K562 (cell line): ENCODE results near the gene DUS3L. TPM values are rescaled to one million over a fixed set of nuclear protein-coding genes. Genes with fewer than 3 reads are reported as not detected.

Source experiments
- ATAC-seq: fragments of 200-7000 bp; cut with Tn5 transposase; 3 replicates; pipeline ENCODE4 v1.9.1; 2020; ENCODE audit warnings: moderate library complexity
- BruUV-seq: library from RNA; stranded (reverse); fragments of 400-500 nt; replicated peaks from 2 replicates; lab custom pipeline; 2021; lab: Mats Ljungman, UMichigan
- CTCF ChIA-PET: fragments of 300-600 bp; formaldehyde crosslinking; extraction: SDS; loops from one replicate; lab custom pipeline; 2021; ENCODE audit warnings: low intra/inter-chr PET ratio; lab: Yijun Ruan, JAX
- POLR2A ChIA-PET: fragments of 300-600, 350-650 bp; sonication (Branson Sonifier 250); formaldehyde crosslinking; extraction: SDS; loops from one replicate; lab custom pipeline; 2021; ENCODE audit warnings: antibody characterized with exemption, inconsistent platforms; lab: Yijun Ruan, JAX
- DNase-seq, 4 experiments: peaks; one replicate each; pipeline versions ENCODE4 v3.0.0 to v3.0.0-alpha.2; 2011 to 2018; ENCODE audit warnings: low spot score in 3 of 4, mixed read lengths in 3 of 4; ENCODE audit errors: extremely low read depth in 1 of 4
- FAIRE-seq: peaks from 2 replicates; lab custom pipeline; 2011; peaks lifted over from hg19 to GRCh38; lab: Jason Lieb, UNC
- H2AFZ ChIP-seq: 2 replicates; pipeline ENCODE4 v1.6.0; 2011; ENCODE audit warnings: low read depth, low read length, control low read depth, inconsistent platforms
- H3K27ac ChIP-seq: fragments of 200-600 bp; 3 replicates; pipeline ENCODE4 v1.8.0; 2011; ENCODE audit warnings: low read depth, mild to moderate bottlenecking, control low read depth, inconsistent platforms, low read length, moderate library complexity, mixed read lengths; ENCODE audit errors: extremely low read depth
- H3K27me3 ChIP-seq, 2 experiments: fragments of 300-600 bp in 1 of 2; 2 replicates in 1 of 2; 3 replicates in 1 of 2; pipeline versions ENCODE4 v1.6.0 to v1.8.0; 2011; ENCODE audit warnings: inconsistent platforms in 2 of 2, low read length in 2 of 2, mild to moderate bottlenecking in 1 of 2, mixed read lengths in 1 of 2, moderate library complexity in 1 of 2; ENCODE audit not compliant: control insufficient read depth in 2 of 2, insufficient read depth in 2 of 2
- H3K36me3 ChIP-seq: fragments of 300-600 bp; 3 replicates; pipeline ENCODE4 v1.8.0; 2011; ENCODE audit warnings: mild to moderate bottlenecking, low read length, inconsistent platforms; ENCODE audit not compliant: control insufficient read depth, insufficient read depth
- H3K4me1 ChIP-seq, 2 experiments: fragments of 200-600 bp in 1 of 2; replicated peaks in 1 of 2; 2 replicates in 1 of 2; 3 replicates in 1 of 2; pipeline versions ENCODE4 v1.5.1 to v1.8.0; 2011; ENCODE audit warnings: inconsistent platforms in 2 of 2, low read length in 2 of 2, mild to moderate bottlenecking in 1 of 2, mixed read lengths in 1 of 2, moderate library complexity in 1 of 2; ENCODE audit not compliant: control insufficient read depth in 2 of 2, insufficient read depth in 2 of 2
- H3K4me2 ChIP-seq: 2 replicates; pipeline ENCODE4 v1.6.1; 2011; ENCODE audit warnings: low read length, control low read depth, inconsistent platforms, mixed read lengths; ENCODE audit not compliant: insufficient read depth
- H3K4me3 ChIP-seq: fragments of 200-600 bp; sonication (generic), shearing (Covaris generic); 2 replicates; pipeline ENCODE4 v1.5.1; 2016; ENCODE audit warnings: control low read depth, inconsistent platforms
- H3K79me2 ChIP-seq: fragments of 200-600 bp; 3 replicates; pipeline ENCODE4 v1.8.0; 2011; ENCODE audit warnings: low read length, inconsistent platforms; ENCODE audit not compliant: control insufficient read depth, insufficient read depth
- H3K9ac ChIP-seq, 2 experiments: 2 replicates each; pipeline versions ENCODE4 v1.6.0 to v1.6.1; 2011; ENCODE audit warnings: low read depth in 2 of 2, low read length in 2 of 2, control low read depth in 1 of 2, inconsistent platforms in 1 of 2, mild to moderate bottlenecking in 1 of 2, mixed read lengths in 1 of 2; ENCODE audit not compliant: insufficient read depth in 1 of 2
- H3K9me1 ChIP-seq: one replicate; pipeline ENCODE4 v1.6.0; 2011; ENCODE audit warnings: inconsistent platforms, mild to moderate bottlenecking, low read length, moderate library complexity; ENCODE audit not compliant: control insufficient read depth, insufficient read depth
- H3K9me3 ChIP-seq: replicated peaks from 2 replicates; pipeline ENCODE4 v1.5.1; 2011; ENCODE audit warnings: low read depth, low read length, inconsistent platforms; ENCODE audit not compliant: control insufficient read depth, insufficient read depth
- H4K20me1 ChIP-seq: replicated peaks from 2 replicates; pipeline ENCODE4 v1.6.1; 2011; ENCODE audit warnings: low read length, inconsistent platforms, mixed read lengths; ENCODE audit not compliant: control insufficient read depth, insufficient read depth
- ADNP ChIP-seq: fragments of 200-800 bp; sonication (Bioruptor generic); IDR thresholded peaks from 2 replicates; pipeline ENCODE4 v1.6.1; 2016; ENCODE audit warnings: missing genetic modification characterization, missing compliant biosample characterization
- BCOR ChIP-seq: fragments of 450-650 bp; IDR thresholded peaks from 2 replicates; pipeline ENCODE4 v1.6.1; 2016
- KDM4B ChIP-seq, 2 experiments: fragments of 450-650 bp in 1 of 2; sonication (generic) in 1 of 2; IDR thresholded peaks; 2 replicates each; pipeline ENCODE4 v1.6.1; 2016 to 2017; ENCODE audit warnings: borderline replicate concordance in 2 of 2, antibody characterized with exemption in 1 of 2, low read depth in 1 of 2, mild to moderate bottlenecking in 1 of 2
- MEIS2 ChIP-seq: fragments of 450-650 bp; IDR thresholded peaks from 2 replicates; pipeline ENCODE4 v1.6.1; 2014; ENCODE audit warnings: mild to moderate bottlenecking; ENCODE audit not compliant: partially characterized antibody
- NFIC ChIP-seq: fragments of 450-650 bp; IDR thresholded peaks from 2 replicates; pipeline ENCODE4 v1.6.1; 2017; ENCODE audit warnings: mild to moderate bottlenecking, inconsistent platforms
- PBX2 ChIP-seq, 2 experiments: IDR thresholded peaks in 1 of 2; conservative IDR thresholded peaks in 1 of 2; 2 replicates each; pipeline ENCODE4 v1.6.1; 2016; ENCODE audit warnings: low read depth in 2 of 2, mild to moderate bottlenecking in 1 of 2, missing compliant biosample characterization in 1 of 2, missing genetic modification characterization in 1 of 2, moderate library complexity in 1 of 2
- SMC3 ChIP-seq: conservative IDR thresholded peaks from 2 replicates; pipeline ENCODE4 v1.6.1; 2011; ENCODE audit warnings: low read depth, low read length, improper control_type of control experiment; ENCODE audit not compliant: insufficient read depth
- USF1 ChIP-seq: sonication (generic); formaldehyde crosslinking; IDR thresholded peaks from 2 replicates; pipeline ENCODE4 v1.9.0; 2022; ENCODE audit warnings: mild to moderate bottlenecking, missing genetic modification reagents
- ZBTB7A ChIP-seq: IDR thresholded peaks from 2 replicates; pipeline ENCODE4 v1.6.1; 2011; ENCODE audit warnings: low read depth, mild to moderate bottlenecking, low read length, moderate library complexity, borderline replicate concordance; ENCODE audit not compliant: control insufficient read depth
- ZFX ChIP-seq: sonication (generic); formaldehyde crosslinking; IDR thresholded peaks from 2 replicates; pipeline ENCODE4 v1.8.0; 2022; ENCODE audit warnings: mild to moderate bottlenecking, missing genetic modification reagents, moderate library complexity
- WGBS: fragments of 100-300 bp; shearing (Covaris generic); methylation state at CpG from one replicate; pipeline ENCODE4 v1.1.6; 2016; ENCODE audit warnings: low coverage, mixed read lengths; ENCODE audit not compliant: insufficient coverage; ENCODE audit errors: missing lambda C conversion rate; 5-methylcytosine and 5-hydroxymethylcytosine counted together
- in situ Hi-C: fragments of 300-500 bp; cut with MboI; formaldehyde crosslinking; loops from 4 replicates; pipeline ENCODE4 v1.15.0; 2018; ENCODE audit warnings: inconsistent platforms, mixed read lengths
- intact Hi-C: fragments of 100-400 bp; cut with micrococcal nuclease; formaldehyde crosslinking; loops from 2 replicates; pipeline ENCODE4 v1.14.2; 2022
- polyA plus RNA-seq, 8 experiments: library from polyadenylated mRNA; depleted of rRNA in 4 of 8; stranded (reverse) in 5 of 8; unstranded in 3 of 8; fragments of >200 nt; fragmentation: Nextera tagmentation in 2 of 8; fragmentation: Illumina TruSeq in 1 of 8; extraction: Ambion mirVana in 2 of 8; extraction: Trizol in 1 of 8; gene quantifications; 2 replicates each; pipeline versions ENCODE4 v1.2.1 to v1.2.3, GENCODE V29; 2011 to 2014; ENCODE audit warnings: inconsistent platforms in 1 of 8, missing spikeins in 1 of 8
- total RNA-seq, 7 experiments: library from RNA; depleted of rRNA in 6 of 7; stranded (reverse); fragments of >200 nt in 6 of 7; fragmentation: Illumina TruSeq in 2 of 7; extraction: Trizol in 2 of 7; gene quantifications; 2 replicates each; pipeline versions ENCODE4 v1.2.1 to v1.2.3, GENCODE V29; 2011 to 2021; ENCODE audit warnings: low replicate concordance in 1 of 7
- TF ChIP-seq, protein P1 (sequence below), 3 experiments: IDR thresholded peaks in 2 of 3; conservative IDR thresholded peaks in 1 of 3; 2 replicates each; pipeline ENCODE4 v1.5.1; 2011 to 2012; ENCODE audit warnings: low read length in 3 of 3, mild to moderate bottlenecking in 3 of 3, control low read depth in 2 of 3, improper control_type of control experiment in 1 of 3, inconsistent platforms in 1 of 3, low read depth in 1 of 3, mixed read lengths in 1 of 3, moderate library complexity in 1 of 3; ENCODE audit not compliant: insufficient read depth in 2 of 3
- TF ChIP-seq, protein P2 (sequence below): fragments of 450-650 bp; IDR thresholded peaks from 2 replicates; pipeline ENCODE4 v1.6.1; 2016

The DUS3L gene
- total and polyA plus RNA-seq, 9 of the 15 experiments (the other 6 are each of a cell fraction or from before 2014, with no cell fraction given): 1.7 to 102 (median 77.5) TPM

GRCh38 chr19:5826531-5827341 lies 35.8 kb upstream of the DUS3L start:
- POLR2A ChIA-PET: interaction anchor here (1.4 kb wide), 1 partner anchor 22 kb away, joined by 4 read pairs; no protein-coding TSS in a partner anchor
- intact Hi-C loops (no loop called here), in situ Hi-C loops (no loop called here)
- no TSS peak for BruUV-seq
- ATAC-seq: no peak
- peak overlapping the region; percentile 4; the same call in 1 of the 2 replicates for H2AFZ ChIP-seq
- H3K9me3 ChIP-seq: no peaks in the 10 kb centered on the region
- peaks cover 6 to 75% of the 10 kb centered on the region in 2 experiments; a peak in 4 of 5 replicates for H3K4me1 ChIP-seq
- FAIRE-seq: no peak
- 24% methylated on average over 18 of the region's 24 CpGs for WGBS
- H3K9me1 ChIP-seq: peaks cover 3% of the 10 kb centered on the region
- H3K27ac ChIP-seq: no peak overlapping the region; the same call in 2 of the 3 replicates
- DNase-seq: peak in 2 of 4 experiments; percentile 33 to 34
- no peaks in the 10 kb centered on the region; the same call in 1 of the 2 replicates for H4K20me1 ChIP-seq
- no peaks in the 10 kb centered on the region for H3K36me3 ChIP-seq
- H3K79me2 ChIP-seq: peaks cover 4% of the 10 kb centered on the region; the same call in 1 of the 3 replicates
- peak overlapping the region in 1 of 2 experiments; percentile 93; a peak in 3 of 4 replicates for H3K9ac ChIP-seq
- CTCF ChIA-PET: interaction anchor here (0.5 kb wide), 1 partner anchor 109 kb away, joined by 3 read pairs; no protein-coding TSS in a partner anchor
- peak overlapping the region; percentile 70 for H3K4me2 ChIP-seq
- no peaks in the 10 kb centered on the region; a peak in 1 of 5 replicates for H3K27me3 ChIP-seq
- 0 out of 2 replicates have a peak overlapping the region, but pooled peaks have one; percentile 59 for H3K4me3 ChIP-seq
- TF ChIP-seq, protein P1, sequence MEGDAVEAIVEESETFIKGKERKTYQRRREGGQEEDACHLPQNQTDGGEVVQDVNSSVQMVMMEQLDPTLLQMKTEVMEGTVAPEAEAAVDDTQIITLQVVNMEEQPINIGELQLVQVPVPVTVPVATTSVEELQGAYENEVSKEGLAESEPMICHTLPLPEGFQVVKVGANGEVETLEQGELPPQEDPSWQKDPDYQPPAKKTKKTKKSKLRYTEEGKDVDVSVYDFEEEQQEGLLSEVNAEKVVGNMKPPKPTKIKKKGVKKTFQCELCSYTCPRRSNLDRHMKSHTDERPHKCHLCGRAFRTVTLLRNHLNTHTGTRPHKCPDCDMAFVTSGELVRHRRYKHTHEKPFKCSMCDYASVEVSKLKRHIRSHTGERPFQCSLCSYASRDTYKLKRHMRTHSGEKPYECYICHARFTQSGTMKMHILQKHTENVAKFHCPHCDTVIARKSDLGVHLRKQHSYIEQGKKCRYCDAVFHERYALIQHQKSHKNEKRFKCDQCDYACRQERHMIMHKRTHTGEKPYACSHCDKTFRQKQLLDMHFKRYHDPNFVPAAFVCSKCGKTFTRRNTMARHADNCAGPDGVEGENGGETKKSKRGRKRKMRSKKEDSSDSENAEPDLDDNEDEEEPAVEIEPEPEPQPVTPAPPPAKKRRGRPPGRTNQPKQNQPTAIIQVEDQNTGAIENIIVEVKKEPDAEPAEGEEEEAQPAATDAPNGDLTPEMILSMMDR (IDR thresholded peaks at IDR 0.05 in 2 of 3, conservative IDR thresholded peaks at IDR 0.05 in 1 of 3; ENCODE audit: insufficient read depth in 2 of 3, low read depth in 1 of 3, low read length in 3 of 3): peak in 2 of 3 experiments; percentile 11 to 24; a peak in 2 of 6 replicates
- TF ChIP-seq ADNP (tag): 0 out of 2 replicates have a peak, but pooled peaks have one; percentile 29
- TF ChIP-seq, protein P2, sequence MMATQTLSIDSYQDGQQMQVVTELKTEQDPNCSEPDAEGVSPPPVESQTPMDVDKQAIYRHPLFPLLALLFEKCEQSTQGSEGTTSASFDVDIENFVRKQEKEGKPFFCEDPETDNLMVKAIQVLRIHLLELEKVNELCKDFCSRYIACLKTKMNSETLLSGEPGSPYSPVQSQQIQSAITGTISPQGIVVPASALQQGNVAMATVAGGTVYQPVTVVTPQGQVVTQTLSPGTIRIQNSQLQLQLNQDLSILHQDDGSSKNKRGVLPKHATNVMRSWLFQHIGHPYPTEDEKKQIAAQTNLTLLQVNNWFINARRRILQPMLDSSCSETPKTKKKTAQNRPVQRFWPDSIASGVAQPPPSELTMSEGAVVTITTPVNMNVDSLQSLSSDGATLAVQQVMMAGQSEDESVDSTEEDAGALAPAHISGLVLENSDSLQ: peak; percentile 85
- no peak for TF ChIP-seq PBX2 (CRISPR knock-in tag; IDR thresholded peaks at IDR 0.05; ENCODE audit: low read depth)
- peak; percentile 81 for TF ChIP-seq PBX2 (tag; conservative IDR thresholded peaks at IDR 0.05; ENCODE audit: low read depth)
- peak; percentile 86 for TF ChIP-seq NFIC
- no peak for TF ChIP-seq SMC3
- no peak for TF ChIP-seq KDM4B (IDR thresholded peaks at IDR 0.05; ENCODE audit: borderline replicate concordance in 2 of 2, low read depth in 1 of 2)
- peak; percentile 39; the same call in 1 of the 2 replicates for TF ChIP-seq USF1
- peak; percentile 86 for TF ChIP-seq MEIS2
- peak; percentile 21; the same call in 1 of the 2 replicates for TF ChIP-seq ZFX (CRISPR knock-in tag)
- peak; percentile 55; the same call in 1 of the 2 replicates for TF ChIP-seq BCOR
- 0 out of 2 replicates have a peak, but pooled peaks have one; percentile 16 for TF ChIP-seq ZBTB7A
